K562 (cell line): ENCODE results near the gene ZNF787. TPM values are rescaled to one million over a fixed set of nuclear protein-coding genes. Genes with fewer than 3 reads are reported as not detected.

Experiments used
- CREM ChIP-seq: IDR thresholded peaks from 2 replicates; pipeline ENCODE4 v1.6.1; 2014; ENCODE audit warnings: antibody characterized with exemption, low read depth
- CSDE1 ChIP-seq, 2 experiments: fragments of 450-650 bp; IDR thresholded peaks; 2 replicates each; pipeline ENCODE4 v1.6.1; 2016; ENCODE audit warnings: mild to moderate bottlenecking in 1 of 2
- ELF1 ChIP-seq: fragments of 200-800 bp; sonication (Bioruptor generic); IDR thresholded peaks from 2 replicates; pipeline ENCODE4 v1.6.1; 2016; ENCODE audit warnings: missing genetic modification characterization, missing compliant biosample characterization
- ELF2 ChIP-seq: fragments of 250-450 bp; sonication (Bioruptor Pico); IDR thresholded peaks from 2 replicates; pipeline ENCODE4 v1.5.0; 2021; ENCODE audit warnings: mild to moderate bottlenecking
- HMG20B ChIP-seq: fragments of 250-450 bp; sonication (Bioruptor Pico); IDR thresholded peaks from 2 replicates; pipeline ENCODE4 v1.5.0; 2021; ENCODE audit warnings: mild to moderate bottlenecking
- MIER1 ChIP-seq: fragments of 450-650 bp; IDR thresholded peaks from 2 replicates; pipeline ENCODE4 v1.6.1; 2016; ENCODE audit warnings: antibody characterized with exemption, mild to moderate bottlenecking, low read depth
- NBN ChIP-seq: fragments of 450-650 bp; IDR thresholded peaks from 2 replicates; pipeline ENCODE4 v1.6.1; 2016; ENCODE audit warnings: low read depth, mild to moderate bottlenecking
- POLR3A ChIP-seq: IDR thresholded peaks from 2 replicates; pipeline ENCODE4 v1.6.1; 2011; ENCODE audit warnings: borderline replicate concordance, mild to moderate bottlenecking, moderate library complexity; ENCODE audit not compliant: insufficient read length, insufficient read depth; ENCODE audit errors: extremely low read depth
- SMARCE1 ChIP-seq: fragments of 450-650 bp; IDR thresholded peaks from 2 replicates; pipeline ENCODE4 v1.7.1; 2016; ENCODE audit warnings: mild to moderate bottlenecking
- TAF7 ChIP-seq: fragments of 450-650 bp; IDR thresholded peaks from 2 replicates; pipeline ENCODE4 v1.6.1; 2016; ENCODE audit warnings: missing genetic modification characterization, missing compliant biosample characterization
- U2AF2 ChIP-seq: fragments of 200-400 bp; formaldehyde crosslinking; optimal IDR thresholded peaks from 2 replicates; pipeline ENCODE3; 2017; ENCODE audit warnings: low read depth, mild to moderate bottlenecking, low read length
- WHSC1 ChIP-seq: IDR thresholded peaks from one replicate; pipeline ENCODE4 v1.6.1; 2012; ENCODE audit warnings: low read length, control low read depth, inconsistent platforms
- ZNF24 ChIP-seq: fragments of 450-650 bp; IDR thresholded peaks from 2 replicates; pipeline ENCODE4 v1.6.1; 2016
- ZNF384 ChIP-seq: IDR thresholded peaks from 2 replicates; pipeline ENCODE4 v1.6.1; 2012; ENCODE audit warnings: low read depth, low read length, improper control_type of control experiment
- polyA plus RNA-seq, 8 experiments: library from polyadenylated mRNA; depleted of rRNA in 4 of 8; stranded (reverse) in 5 of 8; unstranded in 3 of 8; fragments of >200 nt; fragmentation: Nextera tagmentation in 2 of 8; fragmentation: Illumina TruSeq in 1 of 8; extraction: Ambion mirVana in 2 of 8; extraction: Trizol in 1 of 8; gene quantifications; 2 replicates each; pipeline versions ENCODE4 v1.2.1 to v1.2.3, GENCODE V29; 2011 to 2014; ENCODE audit warnings: inconsistent platforms in 1 of 8, missing spikeins in 1 of 8
- total RNA-seq, 7 experiments: library from RNA; depleted of rRNA in 6 of 7; stranded (reverse); fragments of >200 nt in 6 of 7; fragmentation: Illumina TruSeq in 2 of 7; extraction: Trizol in 2 of 7; gene quantifications; 2 replicates each; pipeline versions ENCODE4 v1.2.1 to v1.2.3, GENCODE V29; 2011 to 2021; ENCODE audit warnings: low replicate concordance in 1 of 7
- TF ChIP-seq, protein P1 (sequence below): fragments of 250-450 bp; sonication (Bioruptor Pico); IDR thresholded peaks from 2 replicates; pipeline ENCODE4 v1.4.0; 2020; ENCODE audit warnings: mild to moderate bottlenecking, moderate library complexity, borderline replicate concordance
- TF ChIP-seq, protein P2 (sequence below): sonication (generic); formaldehyde crosslinking; IDR thresholded peaks from 2 replicates; pipeline ENCODE4 v1.8.0; 2022; ENCODE audit warnings: missing genetic modification reagents, mild to moderate bottlenecking, borderline replicate concordance
- TF ChIP-seq, protein P3 (sequence below): conservative IDR thresholded peaks from 2 replicates; pipeline ENCODE4 v1.6.1; 2011; ENCODE audit warnings: low read depth, mild to moderate bottlenecking, low read length; ENCODE audit not compliant: control insufficient read depth
- TF ChIP-seq, protein P4 (sequence below): fragments of 250-450 bp; sonication (Bioruptor Pico); IDR thresholded peaks from 2 replicates; pipeline ENCODE4 v1.9.0; 2021; ENCODE audit warnings: mild to moderate bottlenecking, inconsistent platforms

ZNF787 gene
- total and polyA plus RNA-seq, 9 of the 15 experiments (the other 6 are each of a cell fraction or from before 2014, with no cell fraction given), result 0.45 to 77.6 (median 7.3) TPM

DNA sequence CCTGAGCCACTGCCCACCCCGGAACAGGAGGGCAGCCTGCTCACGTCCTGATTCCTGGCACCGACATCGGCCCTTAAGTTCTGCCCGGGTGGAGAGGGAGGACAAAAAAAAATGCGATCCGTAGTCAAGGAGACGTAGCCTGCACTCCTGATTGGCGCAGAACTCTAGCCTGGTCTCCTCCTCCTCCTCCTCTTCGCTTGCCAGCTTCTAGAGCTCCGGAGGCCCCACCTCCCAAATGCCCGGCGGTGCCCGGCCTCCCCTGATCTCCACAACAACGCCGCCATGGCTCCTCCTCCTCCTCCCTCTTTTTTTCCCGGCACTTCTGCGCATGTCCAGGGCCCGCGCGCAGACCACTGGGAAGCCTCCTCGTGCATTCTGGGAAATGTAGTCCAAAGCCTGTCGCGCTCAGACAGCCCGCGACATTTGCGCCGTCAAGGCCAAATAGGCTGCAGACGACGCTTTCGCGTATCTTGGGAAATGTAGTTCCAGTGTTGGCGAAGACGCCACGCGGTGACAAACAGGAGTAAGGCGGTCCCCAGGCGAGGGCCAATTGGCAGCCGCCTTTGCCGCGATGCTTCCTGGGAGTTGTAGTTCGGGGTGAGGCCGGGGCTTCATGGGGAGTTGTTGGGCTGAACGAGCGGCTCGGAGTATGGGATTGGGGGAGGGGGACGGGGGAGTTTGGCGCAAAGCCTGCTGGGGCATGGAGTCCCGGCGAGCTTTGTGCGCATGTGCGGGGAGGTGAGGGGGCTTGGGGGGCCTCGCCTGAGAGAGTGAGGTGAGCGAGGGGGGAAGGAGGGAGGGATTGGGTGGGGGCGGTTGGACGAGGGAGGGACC lies 19.7 kb upstream of the ZNF787 start, which contains the start of gene ZNF444 (continued):
- TF ChIP-seq, protein P1, sequence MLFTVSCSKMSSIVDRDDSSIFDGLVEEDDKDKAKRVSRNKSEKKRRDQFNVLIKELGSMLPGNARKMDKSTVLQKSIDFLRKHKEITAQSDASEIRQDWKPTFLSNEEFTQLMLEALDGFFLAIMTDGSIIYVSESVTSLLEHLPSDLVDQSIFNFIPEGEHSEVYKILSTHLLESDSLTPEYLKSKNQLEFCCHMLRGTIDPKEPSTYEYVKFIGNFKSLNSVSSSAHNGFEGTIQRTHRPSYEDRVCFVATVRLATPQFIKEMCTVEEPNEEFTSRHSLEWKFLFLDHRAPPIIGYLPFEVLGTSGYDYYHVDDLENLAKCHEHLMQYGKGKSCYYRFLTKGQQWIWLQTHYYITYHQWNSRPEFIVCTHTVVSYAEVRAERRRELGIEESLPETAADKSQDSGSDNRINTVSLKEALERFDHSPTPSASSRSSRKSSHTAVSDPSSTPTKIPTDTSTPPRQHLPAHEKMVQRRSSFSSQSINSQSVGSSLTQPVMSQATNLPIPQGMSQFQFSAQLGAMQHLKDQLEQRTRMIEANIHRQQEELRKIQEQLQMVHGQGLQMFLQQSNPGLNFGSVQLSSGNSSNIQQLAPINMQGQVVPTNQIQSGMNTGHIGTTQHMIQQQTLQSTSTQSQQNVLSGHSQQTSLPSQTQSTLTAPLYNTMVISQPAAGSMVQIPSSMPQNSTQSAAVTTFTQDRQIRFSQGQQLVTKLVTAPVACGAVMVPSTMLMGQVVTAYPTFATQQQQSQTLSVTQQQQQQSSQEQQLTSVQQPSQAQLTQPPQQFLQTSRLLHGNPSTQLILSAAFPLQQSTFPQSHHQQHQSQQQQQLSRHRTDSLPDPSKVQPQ (CRISPR knock-in tag), result no peak
- no peak for TF ChIP-seq U2AF2
- TF ChIP-seq ZNF384, result peak; percentile 61; the same call in 1 of the 2 replicates
- TF ChIP-seq, protein P2, sequence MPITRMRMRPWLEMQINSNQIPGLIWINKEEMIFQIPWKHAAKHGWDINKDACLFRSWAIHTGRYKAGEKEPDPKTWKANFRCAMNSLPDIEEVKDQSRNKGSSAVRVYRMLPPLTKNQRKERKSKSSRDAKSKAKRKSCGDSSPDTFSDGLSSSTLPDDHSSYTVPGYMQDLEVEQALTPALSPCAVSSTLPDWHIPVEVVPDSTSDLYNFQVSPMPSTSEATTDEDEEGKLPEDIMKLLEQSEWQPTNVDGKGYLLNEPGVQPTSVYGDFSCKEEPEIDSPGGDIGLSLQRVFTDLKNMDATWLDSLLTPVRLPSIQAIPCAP, result no peak
- 0 out of 2 replicates have a peak, but pooled peaks have one; percentile 19 for TF ChIP-seq ELF1 (tag)
- TF ChIP-seq NBN, result no peak
- TF ChIP-seq CSDE1 (IDR thresholded peaks at IDR 0.05), result no peak; a peak in 1 of 4 replicates
- TF ChIP-seq, protein P3, sequence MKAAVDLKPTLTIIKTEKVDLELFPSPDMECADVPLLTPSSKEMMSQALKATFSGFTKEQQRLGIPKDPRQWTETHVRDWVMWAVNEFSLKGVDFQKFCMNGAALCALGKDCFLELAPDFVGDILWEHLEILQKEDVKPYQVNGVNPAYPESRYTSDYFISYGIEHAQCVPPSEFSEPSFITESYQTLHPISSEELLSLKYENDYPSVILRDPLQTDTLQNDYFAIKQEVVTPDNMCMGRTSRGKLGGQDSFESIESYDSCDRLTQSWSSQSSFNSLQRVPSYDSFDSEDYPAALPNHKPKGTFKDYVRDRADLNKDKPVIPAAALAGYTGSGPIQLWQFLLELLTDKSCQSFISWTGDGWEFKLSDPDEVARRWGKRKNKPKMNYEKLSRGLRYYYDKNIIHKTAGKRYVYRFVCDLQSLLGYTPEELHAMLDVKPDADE, result peak; percentile 98
- no peak for TF ChIP-seq ZNF24
- TF ChIP-seq HMG20B, result no peak
- peak; percentile 97 for TF ChIP-seq CREM
- TF ChIP-seq MIER1, result no peak
- no peak for TF ChIP-seq WHSC1
- TF ChIP-seq SMARCE1, result 0 out of 2 replicates have a peak, but pooled peaks have one; percentile 6
- TF ChIP-seq, protein P4, sequence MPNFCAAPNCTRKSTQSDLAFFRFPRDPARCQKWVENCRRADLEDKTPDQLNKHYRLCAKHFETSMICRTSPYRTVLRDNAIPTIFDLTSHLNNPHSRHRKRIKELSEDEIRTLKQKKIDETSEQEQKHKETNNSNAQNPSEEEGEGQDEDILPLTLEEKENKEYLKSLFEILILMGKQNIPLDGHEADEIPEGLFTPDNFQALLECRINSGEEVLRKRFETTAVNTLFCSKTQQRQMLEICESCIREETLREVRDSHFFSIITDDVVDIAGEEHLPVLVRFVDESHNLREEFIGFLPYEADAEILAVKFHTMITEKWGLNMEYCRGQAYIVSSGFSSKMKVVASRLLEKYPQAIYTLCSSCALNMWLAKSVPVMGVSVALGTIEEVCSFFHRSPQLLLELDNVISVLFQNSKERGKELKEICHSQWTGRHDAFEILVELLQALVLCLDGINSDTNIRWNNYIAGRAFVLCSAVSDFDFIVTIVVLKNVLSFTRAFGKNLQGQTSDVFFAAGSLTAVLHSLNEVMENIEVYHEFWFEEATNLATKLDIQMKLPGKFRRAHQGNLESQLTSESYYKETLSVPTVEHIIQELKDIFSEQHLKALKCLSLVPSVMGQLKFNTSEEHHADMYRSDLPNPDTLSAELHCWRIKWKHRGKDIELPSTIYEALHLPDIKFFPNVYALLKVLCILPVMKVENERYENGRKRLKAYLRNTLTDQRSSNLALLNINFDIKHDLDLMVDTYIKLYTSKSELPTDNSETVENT (CRISPR knock-in tag), result no peak
- no peak; the same call in 1 of the 2 replicates for TF ChIP-seq ELF2
- TF ChIP-seq POLR3A, result no peak
- TF ChIP-seq TAF7 (tag), result peak; percentile 61
